Mammary epithelial cell (primary cell): Measurements from ENCODE around the gene IPO4.

ENCODE experiments used
- CTCF ChIP-seq, 2 donors: IDR thresholded peaks in 1 of 2; conservative IDR thresholded peaks in 1 of 2; 2 replicates each; pipeline ENCODE4 v1.5.1; 2011 to 2012; ENCODE audit warnings: inconsistent platforms in 2 of 2, low read length in 2 of 2, mild to moderate bottlenecking in 2 of 2, control low read depth in 1 of 2, low read depth in 1 of 2; ENCODE audit not compliant: insufficient read depth in 1 of 2; ENCODE audit errors: extremely low read depth in 1 of 2
- EZH2 ChIP-seq: IDR thresholded peaks from 2 replicates; pipeline ENCODE4 v1.6.1; 2012; ENCODE audit warnings: low read length, inconsistent platforms, borderline replicate concordance

DNA sequence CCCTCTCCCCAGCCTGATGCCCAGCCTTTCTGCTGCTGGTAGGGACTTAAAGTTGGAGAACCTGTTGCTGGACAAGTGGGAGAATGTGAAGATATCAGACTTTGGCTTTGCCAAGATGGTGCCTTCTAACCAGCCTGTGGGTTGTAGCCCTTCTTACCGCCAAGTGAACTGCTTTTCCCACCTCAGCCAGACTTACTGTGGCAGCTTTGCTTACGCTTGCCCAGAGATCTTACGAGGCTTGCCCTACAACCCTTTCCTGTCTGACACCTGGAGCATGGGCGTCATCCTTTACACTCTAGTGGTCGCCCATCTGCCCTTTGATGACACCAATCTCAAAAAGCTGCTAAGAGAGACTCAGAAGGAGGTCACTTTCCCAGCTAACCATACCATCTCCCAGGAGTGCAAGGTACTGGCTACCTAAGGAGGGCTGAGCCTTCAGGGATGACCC is 18.5 kb upstream of the IPO4 start:
- TF ChIP-seq CTCF (conservative IDR thresholded peaks at IDR 0.05 in 1 of 2, IDR thresholded peaks at IDR 0.05 in 1 of 2; ENCODE audit: extremely low read depth in 1 of 2, insufficient read depth in 1 of 2, low read depth in 1 of 2, low read length in 2 of 2) (no peak), EZH2 (no peak)
